Colonic mucosa (tissue), 4 donors: Measurements from ENCODE around the gene EPHB4. TPM values are rescaled to one million over a fixed set of nuclear protein-coding genes. Genes with fewer than 3 reads are reported as not detected.

ENCODE experiments used
- DNase-seq: peaks from one replicate; pipeline ENCODE4 v3.0.0-alpha.2; 2020
- H3K27ac ChIP-seq: fragments of 200-600 bp; one replicate; pipeline ENCODE4 v1.8.0; 2021
- H3K27me3 ChIP-seq: fragments of 200-600 bp; one replicate; pipeline ENCODE4 v1.8.0; 2021
- H3K36me3 ChIP-seq: fragments of 200-600 bp; one replicate; pipeline ENCODE4 v1.8.0; 2021
- H3K4me1 ChIP-seq: fragments of 200-600 bp; one replicate; pipeline ENCODE4 v1.8.0; 2021; ENCODE audit warnings: mild to moderate bottlenecking
- H3K4me3 ChIP-seq: fragments of 200-600 bp; one replicate; pipeline ENCODE4 v1.8.0; 2021
- H3K9ac ChIP-seq, 2 donors: one replicate each; pipeline ENCODE4 v1.7.0; 2013; ENCODE audit warnings: control low read depth in 2 of 2, low read depth in 2 of 2, low read length in 2 of 2
- H3K9me3 ChIP-seq: fragments of 200-600 bp; one replicate; pipeline ENCODE4 v1.8.0; 2021
- CTCF ChIP-seq: fragments of 200-600 bp; IDR thresholded peaks from one replicate; pipeline ENCODE4 v1.8.0; 2022; ENCODE audit warnings: antibody characterized with exemption, mild to moderate bottlenecking
- intact Hi-C: fragments of 100-400 bp; cut with DNase I; formaldehyde crosslinking; loops from one replicate; pipeline ENCODE4 v1.14.1; 2022
- total RNA-seq, 2 donors: library from RNA; stranded (reverse); fragmentation: NEBNext Ultra II Directional in 1 of 2; extraction: Animal tissue kit (Norgen Biotek cat#: 25700) in 1 of 2; gene quantifications; one replicate each; pipeline ENCODE4 v1.2.1, GENCODE V29; 2021
- donor health status: healthy.
- donor health status: DM: no; HTN: no; CAD: no.
- donor health status: DM: no; HTN: no; CAD: no.

Gene EPHB4
- total RNA-seq, 2 donors from 2014 or later, result 43.1 to 75.9 TPM

- peak overlapping the region; percentile 70 for H3K27ac ChIP-seq
- H3K27me3 ChIP-seq, result no peaks in the 10 kb centered on the region
- H3K36me3 ChIP-seq, result no peaks in the 10 kb centered on the region
- TF ChIP-seq CTCF, result no peak
- peak; percentile 94 for DNase-seq
- no peak overlapping the region for H3K4me3 ChIP-seq
- intact Hi-C loops, result no loop called here
- peaks cover 27% of the 10 kb centered on the region for H3K4me1 ChIP-seq
- H3K9me3 ChIP-seq, result no peaks in the 10 kb centered on the region
- H3K9ac ChIP-seq, result peak overlapping the region in 1 of 2 donors; percentile 71
These were observed 23.7 kb downstream of the EPHB4 start for GRCh38 chr7:100803398-100804161.

GRCh38 chr7:100802951-100803350 lies 24.4 kb downstream of the EPHB4 start:
- DNase-seq, result peak; percentile 63
- intact Hi-C loops, result no loop called here

GRCh38 chr7:100801833-100802568 lies 25.3 kb downstream of the EPHB4 start:
- no peaks in the 10 kb centered on the region for H3K9me3 ChIP-seq
- peak; percentile 88 for DNase-seq
- H3K9ac ChIP-seq, result peak overlapping the region in 1 of 2 donors; percentile 71
- no peaks in the 10 kb centered on the region for H3K36me3 ChIP-seq
- TF ChIP-seq CTCF, result no peak
- intact Hi-C loops, result no loop called here
- H3K4me3 ChIP-seq, result no peak overlapping the region
- H3K27me3 ChIP-seq, result no peaks in the 10 kb centered on the region
- peak overlapping the region; percentile 70 for H3K27ac ChIP-seq
- H3K4me1 ChIP-seq, result peaks cover 27% of the 10 kb centered on the region

More at GRCh38 chr7:100802951-100803350, 24.4 kb downstream of the EPHB4 start:
- H3K36me3 ChIP-seq, result no peaks in the 10 kb centered on the region
- peaks cover 27% of the 10 kb centered on the region for H3K4me1 ChIP-seq
- peak overlapping the region; percentile 70 for H3K27ac ChIP-seq
- peak overlapping the region in 1 of 2 donors; percentile 71 for H3K9ac ChIP-seq
- no peak overlapping the region for H3K4me3 ChIP-seq
- H3K9me3 ChIP-seq, result no peaks in the 10 kb centered on the region
- no peaks in the 10 kb centered on the region for H3K27me3 ChIP-seq
- TF ChIP-seq CTCF, result no peak

GRCh38 chr7:100799037-100799896 lies 28.1 kb downstream of the EPHB4 start:
- Histone ChIP-seq H3K27me3 (no peaks in the 10 kb centered on the region), H3K36me3 (no peaks in the 10 kb centered on the region), H3K4me1 (peaks cover 27% of the 10 kb centered on the region), H3K9ac (no peak overlapping the region), H3K27ac (no peak overlapping the region), H3K4me3 (no peak overlapping the region), H3K9me3 (no peaks in the 10 kb centered on the region)
- TF ChIP-seq CTCF, result peak; percentile 76
- intact Hi-C loops, result loop anchor here (1.0 kb wide), 1 partner anchor 52 kb away; no protein-coding TSS in a partner anchor
- peak; percentile 79 for DNase-seq

GRCh38 chr7:100794741-100795140 lies 32.6 kb downstream of the EPHB4 start:
- no peak for TF ChIP-seq CTCF
- intact Hi-C loops, result no loop called here
- Histone ChIP-seq H3K9me3 (no peaks in the 10 kb centered on the region), H3K4me3 (no peak overlapping the region), H3K36me3 (no peaks in the 10 kb centered on the region), H3K4me1 (no peaks in the 10 kb centered on the region), H3K9ac (no peak overlapping the region), H3K27ac (no peak overlapping the region), H3K27me3 (no peaks in the 10 kb centered on the region)
- no peak for DNase-seq
